Vagina (tissue), 2 donors: ENCODE results near the gene EEF2K.

Source experiments
- POLR2A ChIP-seq, 2 donors: fragments of 450-650 bp; IDR thresholded peaks; one replicate each; pipeline ENCODE4 v1.6.1; 2017; ENCODE audit warnings: antibody characterized with exemption in 2 of 2, mild to moderate bottlenecking in 2 of 2, moderate library complexity in 2 of 2
- POLR2AphosphoS5 ChIP-seq, 2 donors: sonication (generic); formaldehyde crosslinking; IDR thresholded peaks; one replicate each; pipeline ENCODE4 v1.9.0; 2017; ENCODE audit warnings: antibody characterized with exemption in 2 of 2, mild to moderate bottlenecking in 2 of 2, low read depth in 1 of 2; ENCODE audit not compliant: insufficient read depth in 1 of 2

DNA sequence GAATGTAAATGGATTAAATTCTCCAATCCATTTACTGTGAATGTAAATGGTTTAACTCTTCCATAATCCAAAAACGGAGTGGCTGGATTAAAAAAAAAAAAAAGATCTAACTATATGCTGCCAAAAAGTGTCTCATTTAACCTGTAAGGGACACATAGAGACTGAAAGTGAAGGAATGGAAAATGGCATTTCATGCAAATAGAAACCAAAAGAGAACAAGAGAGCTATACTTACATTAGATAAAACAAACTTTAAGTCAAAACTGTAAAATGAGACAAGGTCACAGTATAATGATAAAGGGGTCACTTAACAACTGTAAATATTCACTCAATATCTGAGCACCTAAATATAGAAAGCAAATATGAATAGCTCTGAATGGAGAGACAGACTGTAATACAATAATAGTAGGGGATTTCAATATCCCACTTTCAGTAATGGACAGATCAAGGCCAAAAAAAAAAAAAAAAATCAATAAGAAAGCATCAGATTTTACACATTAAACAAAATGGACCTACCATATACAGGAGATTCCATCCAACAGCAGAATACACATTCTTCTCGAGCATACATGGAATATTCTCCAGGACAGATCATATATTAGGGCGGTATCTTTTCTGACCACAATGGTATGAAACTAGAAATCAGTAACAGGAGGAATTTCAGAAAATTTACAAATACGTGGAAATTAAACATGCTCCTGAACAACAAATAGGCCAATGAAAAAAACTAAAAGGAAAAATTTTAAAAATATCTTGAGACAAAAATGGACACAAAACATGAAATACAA is 132.0 kb downstream of the EEF2K start:
- no peak for TF ChIP-seq POLR2AphosphoS5 (IDR thresholded peaks at IDR 0.05; ENCODE audit: insufficient read depth in 1 of 2, low read depth in 1 of 2)
- no peak for TF ChIP-seq POLR2A (IDR thresholded peaks at IDR 0.05)
